Left lung (tissue), 10 donors: Measurements from ENCODE around the gene SSR2. TPM values are rescaled to one million over a fixed set of nuclear protein-coding genes. Genes with fewer than 3 reads are reported as not detected.
A peak's percentile ranks its signal among the peaks of the same experiment; 100 is the strongest.

Experiments used
- ATAC-seq: fragments of 200-7000 bp; cut with Tn5 transposase; one replicate; pipeline ENCODE4 v1.9.1; 2020; ENCODE audit warnings: moderate library complexity
- DNase-seq, 4 donors: peaks; one replicate each; pipeline ENCODE4 v3.0.0-alpha.2; 2013 to 2020
- H3K27ac ChIP-seq, 2 donors: fragments of 200-600 bp; sonication (generic) in 1 of 2; one replicate each; pipeline versions ENCODE4 v1.5.0 to v1.8.0; 2020 to 2021
- H3K27me3 ChIP-seq, 2 donors: fragments of 200-600 bp; sonication (generic) in 1 of 2; one replicate each; pipeline versions ENCODE4 v1.5.0 to v1.8.0; 2020 to 2021
- H3K36me3 ChIP-seq, 2 donors: fragments of 200-600 bp; sonication (generic) in 1 of 2; one replicate each; pipeline versions ENCODE4 v1.5.0 to v1.8.0; 2020 to 2021
- H3K4me1 ChIP-seq, 2 donors: fragments of 200-600 bp; one replicate each; pipeline ENCODE4 v1.8.0; 2021
- H3K4me3 ChIP-seq, 2 donors: fragments of 200-600 bp; sonication (generic) in 1 of 2; one replicate each; pipeline versions ENCODE4 v1.5.0 to v1.8.0; 2020 to 2021; ENCODE audit warnings: mild to moderate bottlenecking in 1 of 2
- H3K9me3 ChIP-seq, 2 donors: fragments of 200-600 bp; sonication (generic) in 1 of 2; one replicate each; pipeline versions ENCODE4 v1.5.0 to v1.8.0; 2020 to 2021
- intact Hi-C, 2 donors: fragments of 100-400 bp; cut with DNase I; formaldehyde crosslinking; loops; one replicate each; pipeline versions ENCODE4 v1.11.2 to v1.14.2; 2022
- polyA plus RNA-seq, 6 donors: library from polyadenylated mRNA; unstranded; fragments of 120-200 nt; gene quantifications; one replicate each; pipeline ENCODE4 v1.2.1, GENCODE V29; 2013; ENCODE audit not compliant: insufficient read length in 6 of 6
- total RNA-seq, 2 donors: library from RNA; stranded (reverse); fragmentation: NEBNext Ultra II Directional; extraction: Animal tissue kit (Norgen Biotek cat#: 25700); gene quantifications; one replicate each; pipeline ENCODE4 v1.2.1, GENCODE V29; 2021
- TF ChIP-seq, protein P1 (sequence below), 2 donors: fragments of 200-600 bp; sonication (generic) in 1 of 2; IDR thresholded peaks; one replicate each; pipeline versions ENCODE4 v1.5.0 to v1.8.0; 2021; ENCODE audit warnings: antibody characterized with exemption in 2 of 2
- donor health status: DM: no; HTN: yes; CAD: no.
- donor health status: DM: no; HTN: no; CAD: no.

Gene SSR2
- total and polyA plus RNA-seq, 8 donors: 284 to 529 (median 505) TPM

DNA sequence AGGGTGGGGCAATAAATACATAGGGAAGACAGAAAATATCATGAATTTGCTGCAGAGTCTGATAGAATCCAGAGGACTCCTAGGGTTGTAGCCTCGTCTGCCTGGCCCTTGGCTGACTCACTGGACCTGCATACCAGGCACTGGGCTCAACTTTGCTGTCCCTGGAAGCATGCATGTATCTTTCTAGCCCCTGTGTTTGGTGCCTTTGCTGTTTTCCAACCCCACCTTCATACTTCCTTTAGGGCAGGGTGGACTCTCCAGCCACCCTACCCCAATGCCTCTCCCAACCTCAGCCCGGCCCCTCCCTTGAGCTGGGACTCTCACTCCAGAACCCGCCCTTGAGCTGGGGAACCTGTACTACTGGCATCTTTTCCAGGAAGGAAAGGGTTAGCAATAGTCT, 41.4 kb upstream of the SSR2 start:
- Histone ChIP-seq H3K4me3 (peak overlapping the region; percentile 22 to 47), H3K27me3 (no peaks in the 10 kb centered on the region), H3K4me1 (peaks cover 0 to 5% of the 10 kb centered on the region in 2 donors), H3K9me3 (no peaks in the 10 kb centered on the region), H3K27ac (no peak overlapping the region), H3K36me3 (peaks cover 0 to 7% of the 10 kb centered on the region in 2 donors)
- TF ChIP-seq, protein P1, sequence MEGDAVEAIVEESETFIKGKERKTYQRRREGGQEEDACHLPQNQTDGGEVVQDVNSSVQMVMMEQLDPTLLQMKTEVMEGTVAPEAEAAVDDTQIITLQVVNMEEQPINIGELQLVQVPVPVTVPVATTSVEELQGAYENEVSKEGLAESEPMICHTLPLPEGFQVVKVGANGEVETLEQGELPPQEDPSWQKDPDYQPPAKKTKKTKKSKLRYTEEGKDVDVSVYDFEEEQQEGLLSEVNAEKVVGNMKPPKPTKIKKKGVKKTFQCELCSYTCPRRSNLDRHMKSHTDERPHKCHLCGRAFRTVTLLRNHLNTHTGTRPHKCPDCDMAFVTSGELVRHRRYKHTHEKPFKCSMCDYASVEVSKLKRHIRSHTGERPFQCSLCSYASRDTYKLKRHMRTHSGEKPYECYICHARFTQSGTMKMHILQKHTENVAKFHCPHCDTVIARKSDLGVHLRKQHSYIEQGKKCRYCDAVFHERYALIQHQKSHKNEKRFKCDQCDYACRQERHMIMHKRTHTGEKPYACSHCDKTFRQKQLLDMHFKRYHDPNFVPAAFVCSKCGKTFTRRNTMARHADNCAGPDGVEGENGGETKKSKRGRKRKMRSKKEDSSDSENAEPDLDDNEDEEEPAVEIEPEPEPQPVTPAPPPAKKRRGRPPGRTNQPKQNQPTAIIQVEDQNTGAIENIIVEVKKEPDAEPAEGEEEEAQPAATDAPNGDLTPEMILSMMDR (IDR thresholded peaks at IDR 0.05): no peak
- intact Hi-C loops: no loop called here
- peak; percentile 42 for ATAC-seq
- no peak for DNase-seq

DNA sequence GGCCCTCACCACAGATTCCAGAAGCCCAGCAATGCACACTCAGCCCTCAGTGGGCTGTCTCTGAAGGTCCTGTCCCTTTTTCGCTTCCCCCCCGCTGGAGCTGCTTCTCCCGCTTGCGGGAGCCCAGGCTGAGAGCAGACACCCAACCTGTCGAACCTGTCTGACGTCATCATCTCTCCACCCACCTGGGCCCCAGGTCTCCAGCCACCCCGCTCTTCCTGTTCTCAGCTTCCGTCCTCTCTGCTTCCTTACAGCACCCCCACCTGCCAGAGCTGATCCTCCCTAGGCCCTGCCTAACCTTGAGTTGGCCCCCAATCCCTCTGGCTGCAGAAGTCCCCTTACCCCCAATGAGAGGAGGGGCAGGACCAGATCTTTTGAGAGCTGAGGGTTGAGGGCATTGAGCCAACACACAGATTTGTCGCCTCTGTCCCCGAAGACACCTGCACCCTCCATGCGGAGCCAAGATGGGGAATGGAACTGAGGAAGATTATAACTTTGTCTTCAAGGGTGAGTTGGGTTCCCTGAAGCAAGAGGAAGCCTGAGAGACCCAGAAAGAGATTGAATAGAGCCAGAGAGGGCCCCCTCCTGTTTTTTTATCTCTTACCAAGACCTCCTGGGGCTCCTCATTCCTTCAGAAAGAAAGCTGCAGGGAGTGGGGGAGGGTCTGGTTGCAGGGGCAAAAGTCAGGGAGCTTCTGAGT, 40.3 kb upstream of the SSR2 start, which contains the start of gene RAB25:
RAB25 (plus strand) TSS at position 224 of the 700 bp plus-strand sequence; CDS start at position 465, 241 bp downstream.
- ATAC-seq: peak; percentile 90
- peak within 1 kb of the TSS; percentile 22 to 47 for H3K4me3 ChIP-seq
- no peaks in the 10 kb centered on the region for H3K27me3 ChIP-seq
- peaks cover 0 to 11% of the 10 kb centered on the region in 2 donors for H3K36me3 ChIP-seq
- peak in 2 of 4 donors; percentile 79 to 88 for DNase-seq
- TF ChIP-seq, protein P1 (IDR thresholded peaks at IDR 0.05): no peak
- peaks cover 0 to 5% of the 10 kb centered on the region in 2 donors for H3K4me1 ChIP-seq
- no peaks in the 10 kb centered on the region for H3K9me3 ChIP-seq
- H3K27ac ChIP-seq: peak within 1 kb of the TSS; percentile 13 to 28
- intact Hi-C loops: no loop called here

- Histone ChIP-seq H3K4me3 (peak overlapping the region in 1 of 2 donors; percentile 63), H3K9me3 (no peaks in the 10 kb centered on the region), H3K4me1 (peaks cover 7 to 29% of the 10 kb centered on the region in 2 donors), H3K36me3 (peaks cover 0 to 11% of the 10 kb centered on the region in 2 donors), H3K27me3 (no peaks in the 10 kb centered on the region), H3K27ac (no peak overlapping the region)
- DNase-seq (no peak), ATAC-seq (no peak)
- TF ChIP-seq, protein P1 (IDR thresholded peaks at IDR 0.05): no peak
- intact Hi-C loops: no loop called here
These were observed 35.6 kb upstream of the SSR2 start for GRCh38 chr1:156056326-156056849.

GRCh38 chr1:156055281-156056048, 34.7 kb upstream of the SSR2 start:
- peak overlapping the region; percentile 59 to 63 for H3K4me3 ChIP-seq
- H3K4me1 ChIP-seq: peaks cover 7 to 29% of the 10 kb centered on the region in 2 donors
- peak overlapping the region; percentile 92 for H3K27ac ChIP-seq
- TF ChIP-seq, protein P1 (IDR thresholded peaks at IDR 0.05): no peak
- no peaks in the 10 kb centered on the region for H3K27me3 ChIP-seq
- H3K36me3 ChIP-seq: peaks cover 0 to 11% of the 10 kb centered on the region in 2 donors
- no peaks in the 10 kb centered on the region for H3K9me3 ChIP-seq
- no peak for DNase-seq
- intact Hi-C loops: no loop called here
- ATAC-seq: no peak
